Measurements from ENCODE around the gene NOX1. TPM values are rescaled to one million over a fixed set of nuclear protein-coding genes. Genes with fewer than 3 reads are reported as not detected.

The NOX1 gene
- total and polyA plus RNA-seq, 5 donors from 2014 or later: not detected

DNA sequence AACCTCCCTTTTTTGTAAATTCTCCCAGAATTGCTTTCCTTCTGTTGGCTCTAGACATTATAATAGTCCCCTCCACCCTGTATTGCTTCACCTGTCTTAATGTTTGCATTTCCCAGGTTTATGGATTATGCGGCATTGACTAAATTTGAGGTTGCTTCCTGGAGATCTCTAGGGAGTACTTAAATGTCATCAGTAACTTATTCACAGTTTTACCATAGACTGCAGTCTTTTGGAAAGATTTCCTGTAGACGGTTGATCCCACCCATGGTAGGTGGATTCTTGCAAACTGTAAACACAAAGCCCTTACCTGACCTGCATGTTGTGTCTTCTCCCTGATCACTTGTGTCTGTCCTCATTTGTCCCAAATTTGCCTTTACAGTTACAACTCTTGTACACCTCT lies 6.2 kb upstream of the NOX1 start:
- Histone ChIP-seq H3K27ac (ENCODE audit: insufficient read depth, low read length, poor library complexity, severe bottlenecking) (no peak overlapping the region), H3K27me3 (ENCODE audit: control insufficient read depth, insufficient read depth, low read length) (no peaks in the 10 kb centered on the region), H3K9me3 (ENCODE audit: control insufficient read depth in 2 of 2, low read length in 2 of 2) (no peaks in the 10 kb centered on the region), H3K36me3 (ENCODE audit: control insufficient read depth, insufficient read depth, low read length) (no peaks in the 10 kb centered on the region), H3K4me1 (ENCODE audit: control insufficient read depth, insufficient read depth, low read length, poor library complexity, severe bottlenecking) (no peaks in the 10 kb centered on the region), H3K4me3 (ENCODE audit: low read depth, low read length) (no peak overlapping the region)
- DNase-seq (no peak), ATAC-seq (ENCODE audit: low read depth in 2 of 2) (no peak)
- H3K4me3 Mint-ChIP-seq: no peak overlapping the region
- no peaks in the 10 kb centered on the region for H3K9me3 Mint-ChIP-seq
- no peaks in the 10 kb centered on the region for H3K4me1 Mint-ChIP-seq
- no peaks in the 10 kb centered on the region for H3K27me3 Mint-ChIP-seq
- no peak overlapping the region for H3K27ac Mint-ChIP-seq
- H3K36me3 Mint-ChIP-seq: no peaks in the 10 kb centered on the region

DNA sequence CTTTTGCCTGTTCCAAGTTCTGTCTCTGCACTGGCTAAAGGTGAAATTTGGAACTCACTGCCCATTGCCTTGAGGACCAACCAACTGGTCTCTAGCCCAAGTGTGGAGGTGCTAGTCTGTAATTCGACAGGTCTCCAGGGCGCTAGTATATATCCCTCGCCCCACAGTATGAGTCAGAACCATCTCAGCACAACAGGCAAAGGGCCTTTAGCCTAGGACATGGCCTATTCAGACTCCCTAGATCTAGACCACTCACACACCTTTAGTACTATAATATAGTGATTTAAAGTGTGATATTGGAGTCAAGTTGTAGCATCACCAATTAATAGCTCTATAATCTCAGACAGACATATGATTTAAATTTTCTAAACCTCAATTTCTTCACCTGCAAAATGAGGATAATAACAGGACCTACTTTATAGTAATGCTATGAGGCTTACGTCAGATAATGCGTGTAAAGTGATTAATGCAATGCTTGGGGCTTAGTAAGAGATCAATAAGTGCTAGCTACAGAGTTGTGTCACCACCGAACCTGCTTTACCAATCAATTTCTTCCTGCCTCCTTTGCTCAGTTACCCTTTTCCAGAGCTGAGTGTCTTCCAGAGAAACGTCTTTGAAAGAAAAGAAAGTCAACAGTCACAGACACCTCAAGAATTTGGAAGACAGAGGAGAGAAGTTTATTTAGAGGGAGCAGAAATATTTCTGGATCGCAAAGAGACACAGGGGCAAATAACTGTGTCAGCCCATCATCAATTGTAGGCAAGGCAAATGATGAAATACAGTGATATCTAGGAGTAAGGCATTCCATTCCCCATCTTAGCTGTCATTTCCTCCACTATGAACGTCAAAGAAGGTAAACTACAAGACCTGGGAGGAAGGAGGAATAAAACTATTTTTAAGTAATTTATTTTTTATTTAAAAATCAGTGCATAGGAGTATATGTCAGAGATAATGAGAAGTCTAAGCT lies 2.3 kb downstream of the NOX1 start:
- peaks cover 0 to 1% (median 0%) of the 10 kb centered on the region in 7 donors for H3K9me3 Mint-ChIP-seq
- DNase-seq (no peak), ATAC-seq (ENCODE audit: low read depth in 2 of 2) (no peak)
- H3K9me3 ChIP-seq (ENCODE audit: control insufficient read depth in 2 of 2, low read length in 2 of 2): no peaks in the 10 kb centered on the region
- H3K27ac Mint-ChIP-seq: no peak overlapping the region
- H3K4me3 ChIP-seq (ENCODE audit: low read depth, low read length): no peak overlapping the region
- peaks cover 22% of the 10 kb centered on the region for H3K27me3 Mint-ChIP-seq
- no peaks in the 10 kb centered on the region for H3K36me3 Mint-ChIP-seq
- H3K27me3 ChIP-seq (ENCODE audit: control insufficient read depth, insufficient read depth, low read length): no peaks in the 10 kb centered on the region
- peaks cover 0 to 4% (median 0%) of the 10 kb centered on the region in 4 donors for H3K4me1 Mint-ChIP-seq
- no peak overlapping the region for H3K27ac ChIP-seq (ENCODE audit: insufficient read depth, low read length, poor library complexity, severe bottlenecking)
- no peaks in the 10 kb centered on the region for H3K4me1 ChIP-seq (ENCODE audit: control insufficient read depth, insufficient read depth, low read length, poor library complexity, severe bottlenecking)
- no peaks in the 10 kb centered on the region for H3K36me3 ChIP-seq (ENCODE audit: control insufficient read depth, insufficient read depth, low read length)
- H3K4me3 Mint-ChIP-seq: no peak overlapping the region

DNA sequence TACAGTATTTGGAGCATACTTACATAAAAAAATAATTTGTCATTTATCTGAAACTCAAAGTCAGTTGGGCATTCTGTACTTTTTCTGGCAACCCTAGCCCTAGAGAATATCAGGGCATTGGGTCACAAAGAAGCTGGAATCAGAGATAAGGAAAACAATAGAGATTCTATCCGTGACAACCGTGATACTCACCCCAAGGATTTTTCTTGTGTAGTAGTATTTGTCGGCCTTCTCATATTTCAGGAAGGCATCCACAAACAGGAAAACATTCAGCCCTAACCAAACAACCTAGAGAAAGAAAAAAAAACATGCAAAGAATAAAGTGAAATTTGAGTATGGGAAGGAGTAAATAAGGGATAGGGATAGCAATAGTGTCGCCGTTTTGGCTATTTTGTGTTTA lies 3.6 kb downstream of the NOX1 start:
- H3K27me3 ChIP-seq (ENCODE audit: control insufficient read depth, insufficient read depth, low read length): no peaks in the 10 kb centered on the region
- H3K27me3 Mint-ChIP-seq: peaks cover 22% of the 10 kb centered on the region
- H3K9me3 Mint-ChIP-seq: peaks cover 0 to 1% (median 0%) of the 10 kb centered on the region in 7 donors
- H3K9me3 ChIP-seq (ENCODE audit: control insufficient read depth in 2 of 2, low read length in 2 of 2): no peaks in the 10 kb centered on the region
- no peak overlapping the region for H3K27ac Mint-ChIP-seq
- no peak overlapping the region for H3K27ac ChIP-seq (ENCODE audit: insufficient read depth, low read length, poor library complexity, severe bottlenecking)
- H3K36me3 ChIP-seq (ENCODE audit: control insufficient read depth, insufficient read depth, low read length): no peaks in the 10 kb centered on the region
- DNase-seq (no peak), ATAC-seq (ENCODE audit: low read depth in 2 of 2) (no peak)
- H3K4me1 ChIP-seq (ENCODE audit: control insufficient read depth, insufficient read depth, low read length, poor library complexity, severe bottlenecking): no peaks in the 10 kb centered on the region
- no peaks in the 10 kb centered on the region for H3K36me3 Mint-ChIP-seq
- H3K4me3 ChIP-seq (ENCODE audit: low read depth, low read length): no peak overlapping the region
- H3K4me3 Mint-ChIP-seq: no peak overlapping the region
- peaks cover 0 to 4% (median 0%) of the 10 kb centered on the region in 4 donors for H3K4me1 Mint-ChIP-seq

DNA sequence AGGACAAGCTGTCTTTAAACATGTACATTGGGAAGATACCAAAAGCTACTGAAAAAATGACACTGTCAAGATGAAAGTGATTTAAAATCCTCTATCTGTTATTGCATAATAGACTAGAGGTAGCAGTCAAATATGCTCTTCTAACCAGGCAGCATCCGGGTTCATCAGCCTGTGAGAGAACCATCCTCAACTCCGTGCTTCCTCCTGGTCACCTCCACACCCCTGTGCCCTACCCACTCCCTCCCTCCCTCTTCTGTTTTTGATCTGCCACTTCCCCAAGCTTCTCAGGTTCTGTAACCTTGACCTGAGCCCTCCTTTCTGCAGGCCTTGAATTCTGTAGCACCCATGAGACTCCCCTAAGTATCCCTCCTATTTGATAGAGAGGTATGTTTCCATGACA lies 5.9 kb downstream of the NOX1 start:
- Mint-ChIP-seq H3K36me3 (no peaks in the 10 kb centered on the region), H3K9me3 (peaks cover 0 to 1% (median 0%) of the 10 kb centered on the region in 7 donors), H3K27ac (no peak overlapping the region), H3K4me3 (no peak overlapping the region), H3K4me1 (peaks cover 0 to 4% (median 0%) of the 10 kb centered on the region in 4 donors), H3K27me3 (peaks cover 14% of the 10 kb centered on the region)
- ATAC-seq (ENCODE audit: low read depth in 2 of 2) (no peak), DNase-seq (no peak)
- Histone ChIP-seq H3K36me3 (ENCODE audit: control insufficient read depth, insufficient read depth, low read length) (no peaks in the 10 kb centered on the region), H3K9me3 (ENCODE audit: control insufficient read depth in 2 of 2, low read length in 2 of 2) (no peaks in the 10 kb centered on the region), H3K4me1 (ENCODE audit: control insufficient read depth, insufficient read depth, low read length, poor library complexity, severe bottlenecking) (no peaks in the 10 kb centered on the region), H3K27me3 (ENCODE audit: control insufficient read depth, insufficient read depth, low read length) (no peaks in the 10 kb centered on the region), H3K27ac (ENCODE audit: insufficient read depth, low read length, poor library complexity, severe bottlenecking) (no peak overlapping the region), H3K4me3 (ENCODE audit: low read depth, low read length) (no peak overlapping the region)

DNA sequence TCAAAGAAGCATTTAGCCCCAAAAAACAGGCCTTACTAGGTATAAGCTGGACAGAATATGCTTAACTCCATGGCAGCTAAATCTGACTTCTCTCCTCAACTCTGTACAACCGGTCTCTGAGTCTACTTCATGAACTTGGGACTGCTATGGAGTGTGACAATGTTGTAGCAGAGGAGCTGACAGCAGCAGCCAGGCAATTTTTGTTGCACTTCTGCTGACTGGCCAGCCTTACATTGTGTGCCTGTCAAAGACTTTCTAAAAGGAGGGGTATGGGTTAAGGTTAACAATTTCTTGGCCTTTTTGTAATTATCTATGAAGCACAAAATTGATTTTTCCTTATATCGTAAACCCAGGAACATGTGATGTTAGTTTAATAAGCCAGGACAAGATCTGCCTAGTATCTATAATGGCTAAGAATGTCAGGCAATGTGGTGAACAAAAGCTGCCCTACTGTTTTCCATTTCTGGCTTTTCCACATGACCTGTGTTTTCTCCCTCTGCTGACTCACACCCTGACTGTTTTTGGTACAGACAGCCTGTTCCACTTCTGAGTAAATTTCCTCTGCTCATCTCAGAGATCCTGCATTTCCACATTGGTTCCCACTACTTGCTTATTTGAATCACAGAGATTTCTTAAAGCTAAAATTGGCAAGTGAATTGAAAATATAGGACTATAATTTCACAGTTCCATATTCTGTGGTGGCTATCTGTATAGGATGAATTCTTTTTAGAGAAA lies 9.3 kb downstream of the NOX1 start:
- H3K27me3 ChIP-seq (ENCODE audit: control insufficient read depth, insufficient read depth, low read length): no peaks in the 10 kb centered on the region
- H3K9me3 ChIP-seq (ENCODE audit: control insufficient read depth in 2 of 2, low read length in 2 of 2): no peaks in the 10 kb centered on the region
- no peaks in the 10 kb centered on the region for H3K4me1 ChIP-seq (ENCODE audit: control insufficient read depth, insufficient read depth, low read length, poor library complexity, severe bottlenecking)
- no peaks in the 10 kb centered on the region for H3K36me3 Mint-ChIP-seq
- DNase-seq (no peak), ATAC-seq (ENCODE audit: low read depth in 2 of 2) (no peak)
- H3K36me3 ChIP-seq (ENCODE audit: control insufficient read depth, insufficient read depth, low read length): no peaks in the 10 kb centered on the region
- H3K27ac Mint-ChIP-seq: no peak overlapping the region
- no peak overlapping the region for H3K4me3 Mint-ChIP-seq
- peaks cover 0 to 4% (median 0%) of the 10 kb centered on the region in 4 donors for H3K4me1 Mint-ChIP-seq
- peaks cover 4% of the 10 kb centered on the region for H3K27me3 Mint-ChIP-seq
- H3K4me3 ChIP-seq (ENCODE audit: low read depth, low read length): no peak overlapping the region
- H3K27ac ChIP-seq (ENCODE audit: insufficient read depth, low read length, poor library complexity, severe bottlenecking): no peak overlapping the region
- no peaks in the 10 kb centered on the region for H3K9me3 Mint-ChIP-seq

DNA sequence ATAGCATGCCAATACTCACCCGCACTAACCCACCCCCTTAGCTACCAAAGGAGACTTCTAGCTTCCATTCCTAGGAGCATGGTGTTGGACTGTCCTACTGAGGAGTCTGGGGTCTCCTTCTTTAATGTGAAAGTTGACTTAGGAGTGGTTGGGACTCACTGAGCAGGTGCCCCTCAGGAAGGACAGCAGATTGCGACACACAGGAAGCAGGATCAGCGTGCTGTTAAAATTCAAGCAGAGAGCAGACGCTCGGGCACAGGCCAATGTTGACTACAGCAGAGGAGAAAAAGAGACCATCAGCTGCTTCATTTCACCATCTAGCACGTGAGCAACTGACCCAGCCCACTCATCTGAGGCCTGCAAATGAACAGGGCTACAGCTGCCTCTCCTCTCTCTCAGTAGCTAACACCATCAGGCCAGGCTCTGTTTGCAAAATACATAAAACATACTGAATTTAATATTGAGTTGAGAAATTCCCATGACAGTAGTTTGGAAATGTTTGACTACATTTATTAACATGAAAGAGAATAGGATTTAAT lies 10.8 kb downstream of the NOX1 start:
- Histone ChIP-seq H3K4me3 (ENCODE audit: low read depth, low read length) (no peak overlapping the region), H3K4me1 (ENCODE audit: control insufficient read depth, insufficient read depth, low read length, poor library complexity, severe bottlenecking) (no peaks in the 10 kb centered on the region), H3K27me3 (ENCODE audit: control insufficient read depth, insufficient read depth, low read length) (no peaks in the 10 kb centered on the region), H3K9me3 (ENCODE audit: control insufficient read depth in 2 of 2, low read length in 2 of 2) (no peaks in the 10 kb centered on the region), H3K27ac (ENCODE audit: insufficient read depth, low read length, poor library complexity, severe bottlenecking) (no peak overlapping the region), H3K36me3 (ENCODE audit: control insufficient read depth, insufficient read depth, low read length) (no peaks in the 10 kb centered on the region)
- ATAC-seq (ENCODE audit: low read depth in 2 of 2): no peak
- DNase-seq: no peak
- no peak overlapping the region for H3K4me3 Mint-ChIP-seq
- H3K36me3 Mint-ChIP-seq: no peaks in the 10 kb centered on the region
- H3K9me3 Mint-ChIP-seq: peaks cover 0 to 2% (median 0%) of the 10 kb centered on the region in 7 donors
- no peak overlapping the region for H3K27ac Mint-ChIP-seq
- H3K27me3 Mint-ChIP-seq: peaks cover 8% of the 10 kb centered on the region
- peaks cover 0 to 4% (median 0%) of the 10 kb centered on the region in 4 donors for H3K4me1 Mint-ChIP-seq

DNA sequence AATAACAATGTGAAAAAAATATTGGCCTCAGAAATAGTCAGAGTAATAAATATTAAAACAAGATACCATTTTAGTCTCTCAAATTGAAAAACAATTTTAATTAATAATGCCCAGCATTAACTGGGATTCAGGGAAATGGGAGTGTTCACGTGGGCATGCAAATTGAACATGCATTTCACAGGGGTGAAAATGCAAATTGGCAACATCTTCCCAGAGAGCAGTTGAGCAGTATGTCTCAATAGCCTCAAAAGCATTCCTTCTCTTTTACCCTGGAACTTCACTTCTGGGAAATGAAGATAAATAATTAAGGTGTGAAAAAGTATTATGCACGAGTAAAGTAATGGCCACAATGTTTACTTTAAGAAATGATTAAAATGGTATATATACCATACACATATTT lies 21.3 kb downstream of the NOX1 start:
- Mint-ChIP-seq H3K27ac (no peak overlapping the region), H3K4me1 (no peaks in the 10 kb centered on the region), H3K4me3 (no peak overlapping the region), H3K36me3 (no peaks in the 10 kb centered on the region), H3K27me3 (no peaks in the 10 kb centered on the region), H3K9me3 (peaks cover 0 to 4% (median 0%) of the 10 kb centered on the region in 7 donors)
- DNase-seq (no peak), ATAC-seq (ENCODE audit: low read depth in 2 of 2) (no peak)
- Histone ChIP-seq H3K4me1 (ENCODE audit: control insufficient read depth, insufficient read depth, low read length, poor library complexity, severe bottlenecking) (no peaks in the 10 kb centered on the region), H3K27me3 (ENCODE audit: control insufficient read depth, insufficient read depth, low read length) (no peaks in the 10 kb centered on the region), H3K9me3 (ENCODE audit: control insufficient read depth in 2 of 2, low read length in 2 of 2) (no peaks in the 10 kb centered on the region), H3K4me3 (ENCODE audit: low read depth, low read length) (no peak overlapping the region), H3K27ac (ENCODE audit: insufficient read depth, low read length, poor library complexity, severe bottlenecking) (no peak overlapping the region), H3K36me3 (ENCODE audit: control insufficient read depth, insufficient read depth, low read length) (no peaks in the 10 kb centered on the region)
